ENCODE results near the gene DSCAML1.

Gene DSCAML1

DNA sequence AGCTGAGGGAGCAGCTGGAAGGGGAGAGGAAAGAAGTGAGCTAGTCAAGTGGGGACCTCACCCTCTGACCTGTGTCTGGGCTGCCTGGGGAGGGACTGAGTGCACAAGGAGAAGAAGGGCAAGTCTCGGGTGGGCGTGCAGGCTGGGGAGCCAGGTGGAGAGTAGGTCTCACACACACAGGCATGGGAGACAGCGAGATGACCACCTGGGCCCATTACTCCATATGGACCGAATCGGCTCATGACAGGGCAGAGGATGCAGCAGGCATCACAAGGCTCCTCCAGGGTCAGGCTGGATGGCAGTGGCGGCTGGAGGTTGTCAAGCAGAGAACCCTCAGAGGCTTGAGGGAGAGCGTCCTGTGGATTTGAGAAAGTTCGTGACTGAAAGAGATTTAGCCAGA is 405.8 kb downstream of the DSCAML1 start:
- Histone ChIP-seq H3K4me3 (ENCODE audit: extremely low read depth, insufficient read depth, low read length, poor library complexity, severe bottlenecking) (no peak overlapping the region), H3K4me1 (ENCODE audit: control insufficient read depth, insufficient read depth, low read length, poor library complexity, severe bottlenecking) (peaks cover 8% of the 10 kb centered on the region), H3K27ac (ENCODE audit: low read depth, low read length, severe bottlenecking) (no peak overlapping the region), H3K36me3 (ENCODE audit: control insufficient read depth, insufficient read depth, low read length) (peaks cover 82% of the 10 kb centered on the region), H3K9me3 (ENCODE audit: control insufficient read depth, low read length) (no peaks in the 10 kb centered on the region)
- WGBS, 2 experiments (ENCODE audit: insufficient coverage in 2 of 2): 91 to 95% methylated on average over 6 to 8 of the region's 8 CpGs

DNA sequence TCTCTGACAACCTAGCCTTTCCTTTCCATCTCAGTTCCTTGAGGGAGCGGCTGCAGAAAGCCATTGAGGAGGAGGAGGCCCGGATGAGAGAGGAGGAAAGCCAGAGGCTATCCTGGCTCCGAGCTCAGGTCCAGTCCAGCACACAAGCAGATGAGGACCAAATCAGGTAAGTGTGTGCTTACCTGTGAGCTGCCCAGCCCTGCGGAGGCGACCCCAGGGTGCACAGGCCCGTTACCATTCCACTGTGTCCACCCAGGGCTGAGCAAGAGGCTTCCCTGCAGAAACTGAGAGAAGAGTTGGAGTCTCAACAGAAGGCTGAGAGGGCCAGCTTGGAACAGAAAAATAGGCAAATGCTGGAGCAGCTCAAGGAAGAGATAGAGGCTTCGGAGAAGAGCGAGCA is 406.3 kb downstream of the DSCAML1 start:
- Histone ChIP-seq H3K4me1 (ENCODE audit: control insufficient read depth, insufficient read depth, low read length, poor library complexity, severe bottlenecking) (peaks cover 8% of the 10 kb centered on the region), H3K36me3 (ENCODE audit: control insufficient read depth, insufficient read depth, low read length) (peaks cover 81% of the 10 kb centered on the region)
- WGBS, 2 experiments (ENCODE audit: insufficient coverage in 2 of 2): 93 to 95% methylated on average over 7 to 8 of the region's 8 CpGs

DNA sequence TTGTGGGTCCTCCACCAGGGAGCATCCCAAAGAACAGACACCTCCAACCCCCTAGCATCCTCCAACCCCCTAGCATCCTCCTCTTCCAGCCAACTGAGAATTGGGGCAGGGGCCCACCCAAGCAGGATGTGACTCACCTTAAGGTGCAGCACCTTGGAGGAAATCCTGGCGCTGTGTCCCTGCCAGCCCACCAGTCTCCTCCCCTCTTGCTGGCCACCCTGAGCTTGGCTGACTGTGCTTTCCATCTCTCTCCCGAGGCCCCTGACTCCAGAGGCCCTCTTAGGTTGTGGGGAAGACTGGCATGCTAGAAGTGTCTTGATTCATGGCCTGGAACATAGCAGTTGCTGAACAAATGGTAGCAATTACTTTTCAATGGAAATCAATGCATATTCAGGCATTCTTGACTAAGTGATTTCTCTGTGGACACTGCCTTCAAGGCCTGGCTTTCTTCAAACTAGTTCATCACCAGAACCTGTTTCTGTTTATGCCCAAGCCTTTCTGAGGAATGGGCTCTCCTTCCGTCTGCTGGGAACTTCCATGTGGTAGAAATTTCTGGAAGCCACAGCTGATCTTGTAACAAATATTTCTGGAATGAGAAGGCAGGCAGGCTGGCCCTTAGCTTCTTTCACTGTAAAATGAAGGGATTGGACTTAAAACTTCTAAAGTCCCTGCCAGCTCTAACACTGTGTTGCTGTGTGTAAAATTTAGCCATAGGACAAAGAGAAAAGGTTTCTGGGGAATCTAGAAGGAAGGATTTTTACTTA is 408.8 kb downstream of the DSCAML1 start:
- Histone ChIP-seq H3K4me3 (ENCODE audit: extremely low read depth, insufficient read depth, low read length, poor library complexity, severe bottlenecking) (no peak overlapping the region), H3K27ac (ENCODE audit: low read depth, low read length, severe bottlenecking) (peak overlapping the region; percentile 16), H3K9me3 (ENCODE audit: control insufficient read depth, low read length) (no peaks in the 10 kb centered on the region), H3K36me3 (ENCODE audit: control insufficient read depth, insufficient read depth, low read length) (peaks cover 66% of the 10 kb centered on the region), H3K4me1 (ENCODE audit: control insufficient read depth, insufficient read depth, low read length, poor library complexity, severe bottlenecking) (peaks cover 8% of the 10 kb centered on the region)
- WGBS, 2 experiments (ENCODE audit: insufficient coverage in 2 of 2): 92% methylated on average over 2 of the region's 3 CpGs; no CpG with 5 or more reads in 1 of the 2 experiments

More for the DNA sequence above, 406.3 kb downstream of the DSCAML1 start:
- no peak overlapping the region for H3K27ac ChIP-seq (ENCODE audit: low read depth, low read length, severe bottlenecking)
- no peak overlapping the region for H3K4me3 ChIP-seq (ENCODE audit: extremely low read depth, insufficient read depth, low read length, poor library complexity, severe bottlenecking)
- H3K9me3 ChIP-seq (ENCODE audit: control insufficient read depth, low read length): no peaks in the 10 kb centered on the region

DNA sequence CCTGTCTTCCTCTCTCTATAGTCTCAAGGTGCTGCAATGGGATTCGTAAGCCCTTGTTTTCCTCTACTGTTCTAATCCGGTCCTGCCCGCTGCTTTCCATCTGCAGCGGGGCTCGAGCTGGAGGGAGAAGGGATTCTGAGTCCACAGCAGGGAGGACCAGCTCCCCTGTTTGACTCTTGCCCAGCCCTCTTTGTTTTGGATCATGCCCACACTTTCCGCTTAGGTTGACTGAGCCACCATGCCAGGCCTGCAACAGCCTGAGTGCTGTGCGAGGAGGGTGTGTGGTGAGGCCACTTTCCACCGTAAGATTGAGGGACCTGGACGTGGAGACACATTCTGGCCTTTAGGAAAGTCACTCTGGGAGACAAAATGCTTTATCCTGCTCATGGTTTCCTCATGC is 411.1 kb downstream of the DSCAML1 start:
- Histone ChIP-seq H3K4me1 (ENCODE audit: control insufficient read depth, insufficient read depth, low read length, poor library complexity, severe bottlenecking) (peaks cover 8% of the 10 kb centered on the region), H3K4me3 (ENCODE audit: extremely low read depth, insufficient read depth, low read length, poor library complexity, severe bottlenecking) (no peak overlapping the region), H3K27ac (ENCODE audit: low read depth, low read length, severe bottlenecking) (no peak overlapping the region), H3K36me3 (ENCODE audit: control insufficient read depth, insufficient read depth, low read length) (peaks cover 66% of the 10 kb centered on the region), H3K9me3 (ENCODE audit: control insufficient read depth, low read length) (no peaks in the 10 kb centered on the region)
- 95 to 97% methylated on average over 4 to 9 of the region's 9 CpGs for WGBS, 2 experiments (ENCODE audit: insufficient coverage in 2 of 2)

DNA sequence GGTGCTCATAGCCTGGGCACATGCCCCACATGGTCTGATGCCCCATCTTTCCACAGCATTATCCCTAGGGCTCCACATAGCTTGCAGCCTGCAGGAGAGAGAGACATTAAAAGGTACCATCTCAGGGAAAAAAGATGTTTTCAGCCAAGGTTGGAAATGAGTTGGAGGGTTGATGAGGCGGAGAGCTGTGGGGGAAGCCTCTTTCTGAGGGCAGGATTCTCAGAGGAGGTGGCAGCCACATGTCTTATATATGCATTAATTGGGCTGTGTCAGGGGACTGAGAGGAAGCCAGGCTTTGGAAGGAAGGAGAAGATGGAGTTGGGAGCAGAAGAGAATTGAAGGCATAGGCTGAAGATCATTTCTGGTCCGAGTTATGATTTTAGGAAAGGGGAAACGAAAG is 411.5 kb downstream of the DSCAML1 start:
- Histone ChIP-seq H3K4me1 (ENCODE audit: control insufficient read depth, insufficient read depth, low read length, poor library complexity, severe bottlenecking) (peaks cover 8% of the 10 kb centered on the region), H3K9me3 (ENCODE audit: control insufficient read depth, low read length) (no peaks in the 10 kb centered on the region), H3K27ac (ENCODE audit: low read depth, low read length, severe bottlenecking) (no peak overlapping the region), H3K36me3 (ENCODE audit: control insufficient read depth, insufficient read depth, low read length) (peaks cover 65% of the 10 kb centered on the region), H3K4me3 (ENCODE audit: extremely low read depth, insufficient read depth, low read length, poor library complexity, severe bottlenecking) (no peak overlapping the region)
- WGBS, 2 experiments (ENCODE audit: insufficient coverage in 2 of 2): 100% methylated on average over 2 to 3 of the region's 3 CpGs

DNA sequence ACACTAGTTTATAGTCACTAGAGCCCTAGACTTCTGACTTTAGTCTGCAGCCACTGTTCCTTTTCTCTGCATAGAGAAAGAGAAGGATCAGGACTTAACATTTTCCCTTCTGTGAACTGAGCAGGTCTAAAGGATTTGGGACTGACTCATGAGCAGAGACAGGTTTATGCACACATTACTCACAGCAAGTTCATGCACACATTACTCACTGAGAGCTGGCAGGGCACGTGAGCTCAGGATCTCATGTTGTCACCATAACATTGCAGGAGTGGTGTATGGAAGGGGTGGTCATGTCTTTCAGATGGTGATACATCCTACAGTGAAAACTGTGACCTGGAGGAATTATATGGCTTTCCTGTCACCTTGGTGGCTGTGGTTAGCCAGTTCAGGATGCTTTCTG is 413.0 kb downstream of the DSCAML1 start:
- Histone ChIP-seq H3K9me3 (ENCODE audit: control insufficient read depth, low read length) (no peaks in the 10 kb centered on the region), H3K36me3 (ENCODE audit: control insufficient read depth, insufficient read depth, low read length) (peaks cover 70% of the 10 kb centered on the region), H3K4me1 (ENCODE audit: control insufficient read depth, insufficient read depth, low read length, poor library complexity, severe bottlenecking) (peaks cover 8% of the 10 kb centered on the region), H3K27ac (ENCODE audit: low read depth, low read length, severe bottlenecking) (no peak overlapping the region), H3K4me3 (ENCODE audit: extremely low read depth, insufficient read depth, low read length, poor library complexity, severe bottlenecking) (no peak overlapping the region)
- 100% methylated on average over 1 of the region's 1 CpG; no CpG with 5 or more reads in 1 of the 2 experiments for WGBS, 2 experiments (ENCODE audit: insufficient coverage in 2 of 2)

DNA sequence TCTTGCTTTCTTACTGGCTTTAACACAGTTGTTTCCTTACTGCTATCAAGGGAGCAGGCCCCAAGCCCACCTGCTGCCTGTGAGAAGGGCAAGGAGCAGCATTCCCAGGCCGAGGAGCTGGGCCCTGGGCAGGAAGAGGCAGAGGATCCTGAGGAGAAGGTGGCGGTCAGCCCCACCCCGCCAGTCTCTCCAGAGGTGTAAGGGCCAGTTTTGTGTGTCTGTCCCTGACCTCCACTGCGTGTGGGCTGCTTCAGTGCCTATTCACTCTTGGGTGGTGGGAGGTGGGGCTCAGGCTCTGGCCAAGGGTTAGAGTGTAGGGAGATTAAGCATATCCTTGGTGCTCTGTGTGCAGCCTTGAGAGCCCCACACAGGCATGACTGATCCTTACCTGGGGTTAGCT is 414.3 kb downstream of the DSCAML1 start:
- Histone ChIP-seq H3K4me3 (ENCODE audit: extremely low read depth, insufficient read depth, low read length, poor library complexity, severe bottlenecking) (no peak overlapping the region), H3K9me3 (ENCODE audit: control insufficient read depth, low read length) (no peaks in the 10 kb centered on the region), H3K36me3 (ENCODE audit: control insufficient read depth, insufficient read depth, low read length) (peaks cover 65% of the 10 kb centered on the region), H3K27ac (ENCODE audit: low read depth, low read length, severe bottlenecking) (no peak overlapping the region), H3K4me1 (ENCODE audit: control insufficient read depth, insufficient read depth, low read length, poor library complexity, severe bottlenecking) (peaks cover under 1% of the 10 kb centered on the region)
- 89 to 90% methylated on average over 3 to 4 of the region's 4 CpGs for WGBS, 2 experiments (ENCODE audit: insufficient coverage in 2 of 2)

DNA sequence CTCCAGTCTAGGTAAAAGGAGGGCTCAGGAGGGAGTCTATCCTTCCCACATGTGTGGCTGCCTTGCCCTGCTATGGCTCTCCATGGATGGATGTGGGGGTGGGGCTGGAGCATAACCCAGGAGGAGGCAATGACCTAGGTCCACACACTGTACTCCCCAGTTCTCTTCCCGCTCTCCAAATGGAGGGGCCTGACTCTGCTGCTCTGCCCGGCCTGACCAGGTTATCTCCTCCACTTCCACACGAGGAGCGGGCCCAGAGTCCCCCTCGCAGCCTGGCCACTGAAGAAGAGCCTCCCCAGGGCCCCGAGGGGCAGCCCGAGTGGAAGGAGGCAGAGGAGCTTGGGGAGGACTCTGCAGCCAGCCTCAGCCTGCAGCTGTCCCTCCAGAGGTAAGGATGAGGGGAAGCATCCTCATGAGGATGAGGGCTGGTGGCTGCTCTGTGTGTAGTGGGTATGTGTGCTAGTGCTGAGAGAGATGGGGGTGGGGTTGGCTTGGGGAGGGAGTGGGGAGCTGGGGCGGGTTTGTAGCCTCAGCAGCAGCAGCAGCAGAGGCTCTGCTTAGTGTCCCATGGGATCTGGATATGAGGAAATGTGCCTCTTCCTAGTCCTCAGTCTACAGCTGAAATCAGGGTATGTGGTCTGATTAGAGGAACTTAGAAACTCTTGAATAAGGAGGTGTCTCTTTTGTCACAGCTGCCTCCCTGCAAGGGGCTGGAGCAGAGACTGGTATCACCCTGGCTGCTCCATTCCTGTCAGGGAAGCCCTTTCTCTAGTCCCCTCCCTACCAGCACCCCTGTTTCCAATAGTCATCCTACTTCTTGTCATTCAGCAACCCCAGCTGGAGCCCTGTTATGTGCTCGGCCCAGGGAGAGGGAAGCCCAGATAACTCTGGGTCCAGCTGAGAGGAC is 415.3 kb downstream of the DSCAML1 start:
- H3K9me3 ChIP-seq (ENCODE audit: control insufficient read depth, low read length): no peaks in the 10 kb centered on the region
- WGBS, 2 experiments (ENCODE audit: insufficient coverage in 2 of 2): 77 to 90% methylated on average over 3 to 5 of the region's 9 CpGs
- no peaks in the 10 kb centered on the region for H3K4me1 ChIP-seq (ENCODE audit: control insufficient read depth, insufficient read depth, low read length, poor library complexity, severe bottlenecking)
- H3K4me3 ChIP-seq (ENCODE audit: extremely low read depth, insufficient read depth, low read length, poor library complexity, severe bottlenecking): no peak overlapping the region
- no peak overlapping the region for H3K27ac ChIP-seq (ENCODE audit: low read depth, low read length, severe bottlenecking)
- peaks cover 58% of the 10 kb centered on the region for H3K36me3 ChIP-seq (ENCODE audit: control insufficient read depth, insufficient read depth, low read length)

DNA sequence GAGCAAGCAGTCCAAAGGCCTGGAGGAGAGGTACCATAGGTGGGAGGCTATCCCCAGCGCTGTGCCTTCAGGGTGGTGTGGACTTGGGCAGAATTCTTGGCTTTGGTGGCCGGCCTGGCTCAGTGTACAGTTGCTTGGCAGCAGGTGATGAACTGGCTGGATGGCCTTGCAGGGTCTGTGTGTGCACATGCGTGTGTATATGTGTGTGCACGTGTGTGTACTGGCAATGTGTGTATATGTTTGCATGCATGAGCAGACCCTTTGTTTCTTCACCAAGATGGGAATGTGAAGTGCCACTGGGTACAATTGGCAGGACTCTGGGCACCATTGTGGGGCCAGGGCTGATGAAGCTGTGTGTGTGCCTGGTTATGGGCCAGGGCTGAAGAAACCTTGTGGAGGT is 416.3 kb downstream of the DSCAML1 start:
- WGBS, 2 experiments (ENCODE audit: insufficient coverage in 2 of 2): 90 to 100% methylated on average over 4 of the region's 4 CpGs
- Histone ChIP-seq H3K36me3 (ENCODE audit: control insufficient read depth, insufficient read depth, low read length) (peaks cover 64% of the 10 kb centered on the region), H3K4me1 (ENCODE audit: control insufficient read depth, insufficient read depth, low read length, poor library complexity, severe bottlenecking) (no peaks in the 10 kb centered on the region), H3K9me3 (ENCODE audit: control insufficient read depth, low read length) (no peaks in the 10 kb centered on the region), H3K27ac (ENCODE audit: low read depth, low read length, severe bottlenecking) (no peak overlapping the region), H3K4me3 (ENCODE audit: extremely low read depth, insufficient read depth, low read length, poor library complexity, severe bottlenecking) (no peak overlapping the region)

DNA sequence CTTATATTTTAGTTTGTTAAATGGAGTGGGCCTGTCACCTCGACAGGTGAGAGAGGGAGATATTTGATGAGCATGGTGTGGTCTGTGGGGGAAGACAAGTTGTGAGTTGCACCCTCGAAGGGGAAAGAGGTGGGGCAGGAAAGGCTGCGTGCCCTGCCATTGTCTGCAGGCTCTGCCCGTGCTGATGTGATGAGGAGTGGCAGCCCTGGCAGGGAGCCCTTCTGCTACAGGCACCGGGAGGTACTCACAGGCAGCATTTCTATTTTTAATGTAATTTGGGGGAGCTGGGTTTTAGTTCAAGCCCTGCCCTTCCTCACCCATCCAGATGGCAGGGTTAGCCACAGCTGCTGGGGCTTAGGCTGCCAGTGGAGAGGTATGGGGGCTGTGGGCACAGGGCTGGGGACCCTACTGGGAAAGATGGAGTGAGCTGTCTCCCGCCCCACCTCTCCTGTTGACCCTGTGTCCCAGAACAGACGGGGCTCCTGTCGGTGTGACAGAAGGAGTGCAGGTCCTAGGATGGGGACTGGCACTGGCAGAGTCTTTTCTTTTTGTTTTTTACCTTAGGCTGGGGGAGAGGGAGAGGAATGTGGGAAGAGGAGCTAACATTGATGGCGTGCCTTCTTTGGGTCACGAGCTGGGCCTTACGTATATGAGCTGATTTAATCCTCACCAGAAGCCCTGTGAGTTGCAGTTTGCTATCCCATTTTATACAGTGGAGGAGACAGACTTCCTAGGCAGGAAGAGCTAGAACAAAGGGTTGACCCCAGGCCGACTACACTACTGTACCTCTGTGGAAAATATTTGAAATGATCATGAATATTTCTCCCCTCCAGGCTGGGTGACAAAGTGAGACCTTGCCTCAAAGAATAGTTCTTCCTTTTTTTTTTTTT is 417.8 kb downstream of the DSCAML1 start:
- Histone ChIP-seq H3K4me1 (ENCODE audit: control insufficient read depth, insufficient read depth, low read length, poor library complexity, severe bottlenecking) (no peaks in the 10 kb centered on the region), H3K9me3 (ENCODE audit: control insufficient read depth, low read length) (no peaks in the 10 kb centered on the region), H3K27ac (ENCODE audit: low read depth, low read length, severe bottlenecking) (no peak overlapping the region), H3K36me3 (ENCODE audit: control insufficient read depth, insufficient read depth, low read length) (peaks cover 68% of the 10 kb centered on the region), H3K4me3 (ENCODE audit: extremely low read depth, insufficient read depth, low read length, poor library complexity, severe bottlenecking) (no peak overlapping the region)
- 91 to 92% methylated on average over 7 to 10 of the region's 12 CpGs for WGBS, 2 experiments (ENCODE audit: insufficient coverage in 2 of 2)
